Astrocyte (in vitro differentiated cells and primary cell): ENCODE data around the gene CCDC66. TPM values are rescaled to one million over a fixed set of nuclear protein-coding genes. Genes with fewer than 3 reads are reported as not detected.
A peak's percentile ranks its signal among the peaks of the same experiment; 100 is the strongest.

Source experiments
- DNase-seq: peaks from one replicate; pipeline ENCODE4 v3.0.0-alpha.2; 2010; ENCODE audit warnings: low read depth
- FAIRE-seq: peaks from 2 replicates; lab custom pipeline; 2011; peaks lifted over from hg19 to GRCh38; lab: Jason Lieb, UNC
- H2AFZ ChIP-seq: 2 replicates; pipeline ENCODE4 v1.6.0; 2012; ENCODE audit warnings: low read depth, low read length, inconsistent platforms
- H3K27ac ChIP-seq: 2 replicates; pipeline ENCODE4 v1.5.1; 2011; ENCODE audit warnings: low read depth, low read length, inconsistent platforms
- H3K27me3 ChIP-seq: 2 replicates; pipeline ENCODE4 v1.6.0; 2011; ENCODE audit warnings: low read length, inconsistent platforms; ENCODE audit not compliant: insufficient read depth
- H3K36me3 ChIP-seq: 2 replicates; pipeline ENCODE4 v1.5.1; 2011; ENCODE audit warnings: low read length, inconsistent platforms; ENCODE audit not compliant: insufficient read depth
- H3K4me1 ChIP-seq: 2 replicates; pipeline ENCODE4 v1.5.1; 2011; ENCODE audit warnings: low read length, inconsistent platforms; ENCODE audit not compliant: insufficient read depth
- H3K4me2 ChIP-seq: 2 replicates; pipeline ENCODE4 v1.6.0; 2012; ENCODE audit warnings: low read length, inconsistent platforms
- H3K4me3 ChIP-seq: 2 replicates; pipeline ENCODE4 v1.5.1; 2011; ENCODE audit warnings: low read depth, mild to moderate bottlenecking, low read length, inconsistent platforms; ENCODE audit not compliant: insufficient read depth
- H3K79me2 ChIP-seq: 2 replicates; pipeline ENCODE4 v1.6.0; 2012; ENCODE audit warnings: mild to moderate bottlenecking, low read length, inconsistent platforms; ENCODE audit not compliant: insufficient read depth
- H3K9ac ChIP-seq: 2 replicates; pipeline ENCODE4 v1.6.0; 2012; ENCODE audit warnings: mild to moderate bottlenecking, low read length, inconsistent platforms
- H3K9me3 ChIP-seq: 2 replicates; pipeline ENCODE4 v1.5.1; 2012; ENCODE audit warnings: low read depth, mild to moderate bottlenecking, low read length, inconsistent platforms; ENCODE audit not compliant: insufficient read depth
- H4K20me1 ChIP-seq: 2 replicates; pipeline ENCODE4 v1.6.0; 2012; ENCODE audit warnings: low read length, inconsistent platforms; ENCODE audit not compliant: insufficient read depth
- H3K27ac Mint-ChIP-seq: one replicate; pipeline ENCODE4 v1.8.0; 2021; ENCODE audit warnings: mild to moderate bottlenecking, mixed read lengths; ENCODE audit not compliant: unreplicated experiment
- H3K27me3 Mint-ChIP-seq: one replicate; pipeline ENCODE4 v1.8.0; 2021; ENCODE audit warnings: low read depth, mixed read lengths; ENCODE audit not compliant: unreplicated experiment
- H3K36me3 Mint-ChIP-seq: one replicate; pipeline ENCODE4 v1.8.0; 2021; ENCODE audit warnings: low read depth, mixed read lengths; ENCODE audit not compliant: unreplicated experiment
- H3K4me1 Mint-ChIP-seq: one replicate; pipeline ENCODE4 v1.8.0; 2021; ENCODE audit warnings: low read depth, mixed read lengths; ENCODE audit not compliant: unreplicated experiment
- H3K4me3 Mint-ChIP-seq: one replicate; pipeline ENCODE4 v1.8.0; 2021; ENCODE audit warnings: mild to moderate bottlenecking, moderate library complexity, mixed read lengths; ENCODE audit not compliant: unreplicated experiment
- H3K9me3 Mint-ChIP-seq: one replicate; pipeline ENCODE4 v1.8.0; 2021; ENCODE audit warnings: mild to moderate bottlenecking, mixed read lengths; ENCODE audit not compliant: unreplicated experiment
- EZH2 ChIP-seq: IDR thresholded peaks from 2 replicates; pipeline ENCODE4 v1.6.1; 2012; ENCODE audit warnings: mild to moderate bottlenecking, low read length, inconsistent platforms; ENCODE audit not compliant: insufficient read depth
- total RNA-seq: library from RNA; stranded (reverse); gene quantifications from 2 replicates; pipeline ENCODE4 v1.2.1, GENCODE V29; 2021
- TF ChIP-seq, protein P1 (sequence below): IDR thresholded peaks from 2 replicates; pipeline ENCODE4 v1.5.1; 2011; ENCODE audit warnings: low read depth, mild to moderate bottlenecking, inconsistent platforms, low read length, moderate library complexity; ENCODE audit not compliant: insufficient read depth

Gene CCDC66
- total RNA-seq, 1 donor from 2014 or later: 11.2 TPM

DNA sequence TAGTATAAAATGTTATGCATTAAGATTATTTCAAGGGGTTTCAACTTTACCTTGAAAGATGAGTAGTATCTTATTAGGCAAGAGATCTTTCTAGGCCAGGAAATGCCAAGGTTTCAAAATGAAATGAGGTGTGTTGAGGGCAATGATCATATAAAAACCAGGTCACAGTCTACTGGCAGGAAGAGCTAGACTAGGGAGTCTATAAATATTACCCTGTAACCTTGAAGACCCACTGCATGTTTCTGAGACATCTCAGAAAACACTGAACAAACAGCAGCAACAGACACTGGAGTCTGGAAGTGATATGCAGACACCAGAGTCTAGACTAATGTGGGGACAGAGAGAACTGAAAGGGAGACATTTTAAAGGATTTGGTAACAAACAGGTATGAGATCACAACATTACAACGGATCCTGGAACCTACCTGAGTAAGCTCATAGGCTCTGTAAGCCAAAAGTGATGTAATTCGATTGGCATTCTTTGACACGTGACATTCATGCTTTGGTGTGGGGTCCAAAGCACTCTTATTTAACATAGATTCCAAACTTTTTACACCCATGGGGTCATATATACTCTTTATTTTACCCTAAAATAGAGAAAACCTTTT, 111.1 kb downstream of the CCDC66 start:
- no peaks in the 10 kb centered on the region for H3K9me3 ChIP-seq
- Mint-ChIP-seq H3K9me3 (no peaks in the 10 kb centered on the region), H3K36me3 (peaks cover 18% of the 10 kb centered on the region), H3K27ac (peak overlapping the region; percentile 78), H3K4me3 (peak overlapping the region; percentile 15), H3K4me1 (no peaks in the 10 kb centered on the region), H3K27me3 (no peaks in the 10 kb centered on the region)
- no peak overlapping the region for H3K27ac ChIP-seq
- H3K4me3 ChIP-seq: no peak overlapping the region
- no peaks in the 10 kb centered on the region for H3K27me3 ChIP-seq
- FAIRE-seq (no peak), DNase-seq (no peak)
- H4K20me1 ChIP-seq: peaks cover 14% of the 10 kb centered on the region
- no peak for TF ChIP-seq EZH2
- TF ChIP-seq, protein P1, sequence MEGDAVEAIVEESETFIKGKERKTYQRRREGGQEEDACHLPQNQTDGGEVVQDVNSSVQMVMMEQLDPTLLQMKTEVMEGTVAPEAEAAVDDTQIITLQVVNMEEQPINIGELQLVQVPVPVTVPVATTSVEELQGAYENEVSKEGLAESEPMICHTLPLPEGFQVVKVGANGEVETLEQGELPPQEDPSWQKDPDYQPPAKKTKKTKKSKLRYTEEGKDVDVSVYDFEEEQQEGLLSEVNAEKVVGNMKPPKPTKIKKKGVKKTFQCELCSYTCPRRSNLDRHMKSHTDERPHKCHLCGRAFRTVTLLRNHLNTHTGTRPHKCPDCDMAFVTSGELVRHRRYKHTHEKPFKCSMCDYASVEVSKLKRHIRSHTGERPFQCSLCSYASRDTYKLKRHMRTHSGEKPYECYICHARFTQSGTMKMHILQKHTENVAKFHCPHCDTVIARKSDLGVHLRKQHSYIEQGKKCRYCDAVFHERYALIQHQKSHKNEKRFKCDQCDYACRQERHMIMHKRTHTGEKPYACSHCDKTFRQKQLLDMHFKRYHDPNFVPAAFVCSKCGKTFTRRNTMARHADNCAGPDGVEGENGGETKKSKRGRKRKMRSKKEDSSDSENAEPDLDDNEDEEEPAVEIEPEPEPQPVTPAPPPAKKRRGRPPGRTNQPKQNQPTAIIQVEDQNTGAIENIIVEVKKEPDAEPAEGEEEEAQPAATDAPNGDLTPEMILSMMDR: no peak
- H3K36me3 ChIP-seq: peaks cover 47% of the 10 kb centered on the region
- H3K4me1 ChIP-seq: no peaks in the 10 kb centered on the region
- H3K4me2 ChIP-seq: no peak overlapping the region
- H3K79me2 ChIP-seq: no peaks in the 10 kb centered on the region
- H2AFZ ChIP-seq: no peak overlapping the region
- H3K9ac ChIP-seq: no peak overlapping the region

Other genes with a start within 250 kb of the CCDC66 start
- gene ERC2, start 88.7 kb upstream of the CCDC66 start, total RNA-seq: 4.1 and 7.4 TPM in 2 replicates
- 42.0 and 47.2 TPM in 2 replicates for gene TASOR, start 126.1 kb downstream of the CCDC66 start, total RNA-seq
- gene ARHGEF3, start 244.8 kb downstream of the CCDC66 start, total RNA-seq: 13.7 and 14.9 TPM in 2 replicates